ENCODE data around the gene STPG3. TPM values are rescaled to one million over a fixed set of nuclear protein-coding genes. Genes with fewer than 3 reads are reported as not detected.

The STPG3 gene
- total and polyA plus RNA-seq, 2 of the 13 experiments (the other 11 are each of a cell fraction or from before 2014, with no cell fraction given): not detected

GRCh38 chr9:137223078-137223970 is 27.8 kb upstream of the STPG3 start (continued):
- no peak for TF ChIP-seq ZNF761 (CRISPR knock-in tag; conservative IDR thresholded peaks at IDR 0.05)
- 0 out of 2 replicates have a peak, but pooled peaks have one; percentile 9 for TF ChIP-seq ZMAT3 (CRISPR knock-in tag; conservative IDR thresholded peaks at IDR 0.05)
- no peak for TF ChIP-seq MED8 (CRISPR knock-in tag; IDR thresholded peaks at IDR 0.05; ENCODE audit: insufficient replicate concordance)
- no peak for TF ChIP-seq ZKSCAN5 (CRISPR knock-in tag; IDR thresholded peaks at IDR 0.05)
- peak; percentile 15; the same call in 1 of the 2 replicates for TF ChIP-seq ARID3A (IDR thresholded peaks at IDR 0.05; ENCODE audit: low read depth, low read length)
- TF ChIP-seq ZNF616 (CRISPR knock-in tag; IDR thresholded peaks at IDR 0.05; ENCODE audit: low read depth): no peak
- no peak; the same call in 1 of the 2 replicates for TF ChIP-seq EEA1 (CRISPR knock-in tag; IDR thresholded peaks at IDR 0.05; ENCODE audit: borderline replicate concordance)
- no peak for TF ChIP-seq POLR2AphosphoS2 (IDR thresholded peaks at IDR 0.05; ENCODE audit: low read depth, low read length)
- no peak for TF ChIP-seq ATF6 (CRISPR knock-in tag; conservative IDR thresholded peaks at IDR 0.05)
- TF ChIP-seq CHD2 (IDR thresholded peaks at IDR 0.05; ENCODE audit: low read depth, low read length): no peak
- TF ChIP-seq IRX3 (CRISPR knock-in tag; IDR thresholded peaks at IDR 0.05; ENCODE audit: borderline replicate concordance, low read depth): no peak
- TF ChIP-seq HMG20B (CRISPR knock-in tag; conservative IDR thresholded peaks at IDR 0.05): no peak
- TF ChIP-seq TRIM24 (CRISPR knock-in tag; IDR thresholded peaks at IDR 0.05): no peak
- TF ChIP-seq MIER3 (CRISPR knock-in tag; IDR thresholded peaks at IDR 0.05; ENCODE audit: borderline replicate concordance): no peak
- TF ChIP-seq ZSCAN5A (CRISPR knock-in tag; IDR thresholded peaks at IDR 0.05; ENCODE audit: borderline replicate concordance): no peak
- no peak for TF ChIP-seq NFAT5 (CRISPR knock-in tag; IDR thresholded peaks at IDR 0.05)
- no peak for TF ChIP-seq NFRKB (IDR thresholded peaks at IDR 0.05)
- no peak for TF ChIP-seq ZMAT5 (CRISPR knock-in tag; IDR thresholded peaks at IDR 0.05; ENCODE audit: borderline replicate concordance, low read depth)

Data from HepG2 (cell line).